Measurements from ENCODE around the gene CBLC. TPM values are rescaled to one million over a fixed set of nuclear protein-coding genes. Genes with fewer than 3 reads are reported as not detected.

CBLC gene
- total RNA-seq, 4 donors from 2014 or later: 0.49 TPM; not detected in 3

DNA sequence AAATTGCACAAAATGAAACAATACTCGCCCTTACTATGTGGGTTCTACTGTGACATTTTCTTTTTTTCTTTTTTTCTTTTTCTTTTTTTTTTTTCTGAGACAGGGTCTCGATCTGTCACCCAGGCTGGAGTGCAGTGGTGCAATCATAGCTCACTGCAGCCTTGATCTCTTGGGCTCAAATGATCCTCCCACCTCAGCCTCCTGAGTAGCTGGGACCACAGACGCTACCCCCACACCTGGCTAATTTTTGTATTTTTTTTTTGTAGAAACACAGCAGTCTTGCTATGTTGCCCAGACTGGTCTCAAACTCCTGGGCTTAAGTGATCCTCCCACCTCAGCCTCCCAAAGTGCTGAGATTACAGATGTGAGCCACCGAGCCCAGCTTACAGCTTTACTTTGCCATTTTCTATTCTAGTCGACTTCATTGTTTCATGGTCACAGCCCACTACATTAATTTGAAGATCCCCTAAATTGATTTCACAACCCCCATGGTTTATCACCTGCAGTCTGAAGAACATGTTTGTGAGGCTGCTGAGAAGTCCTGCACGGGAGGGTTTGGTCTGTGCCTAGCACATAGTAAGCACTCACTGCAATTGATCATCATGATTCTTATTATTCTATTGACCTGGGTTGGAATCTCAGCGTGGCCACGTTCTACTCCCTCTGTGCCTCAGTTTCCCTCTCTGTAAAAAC is 25.4 kb upstream of the CBLC start:
- Histone ChIP-seq H3K27me3 (no peaks in the 10 kb centered on the region), H3K4me1 (peaks cover 64 to 66% of the 10 kb centered on the region in 2 donors), H3K36me3 (peaks cover 0 to 16% of the 10 kb centered on the region in 2 donors), H3K27ac (peak overlapping the region in 3 of 4 donors; percentile 91 to 96 (median 92)), H3K9me3 (no peaks in the 10 kb centered on the region), H3K4me3 (peak overlapping the region in 3 of 4 donors; percentile 48 to 67 (median 54))
- no peak for DNase-seq
- intact Hi-C loops (cut with DNase I; ENCODE audit: low total_unique reads) (no loop called here), in situ Hi-C loops (cut with MboI; ENCODE audit: low sequenced_read_pairs in 4 of 4) (no loop called here)
- TF ChIP-seq, protein P1, sequence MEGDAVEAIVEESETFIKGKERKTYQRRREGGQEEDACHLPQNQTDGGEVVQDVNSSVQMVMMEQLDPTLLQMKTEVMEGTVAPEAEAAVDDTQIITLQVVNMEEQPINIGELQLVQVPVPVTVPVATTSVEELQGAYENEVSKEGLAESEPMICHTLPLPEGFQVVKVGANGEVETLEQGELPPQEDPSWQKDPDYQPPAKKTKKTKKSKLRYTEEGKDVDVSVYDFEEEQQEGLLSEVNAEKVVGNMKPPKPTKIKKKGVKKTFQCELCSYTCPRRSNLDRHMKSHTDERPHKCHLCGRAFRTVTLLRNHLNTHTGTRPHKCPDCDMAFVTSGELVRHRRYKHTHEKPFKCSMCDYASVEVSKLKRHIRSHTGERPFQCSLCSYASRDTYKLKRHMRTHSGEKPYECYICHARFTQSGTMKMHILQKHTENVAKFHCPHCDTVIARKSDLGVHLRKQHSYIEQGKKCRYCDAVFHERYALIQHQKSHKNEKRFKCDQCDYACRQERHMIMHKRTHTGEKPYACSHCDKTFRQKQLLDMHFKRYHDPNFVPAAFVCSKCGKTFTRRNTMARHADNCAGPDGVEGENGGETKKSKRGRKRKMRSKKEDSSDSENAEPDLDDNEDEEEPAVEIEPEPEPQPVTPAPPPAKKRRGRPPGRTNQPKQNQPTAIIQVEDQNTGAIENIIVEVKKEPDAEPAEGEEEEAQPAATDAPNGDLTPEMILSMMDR (IDR thresholded peaks at IDR 0.05 in 4 of 5, conservative IDR thresholded peaks at IDR 0.05 in 1 of 5): no peak
- TF ChIP-seq POLR2A (IDR thresholded peaks at IDR 0.05): no peak
- no peak for ATAC-seq

DNA sequence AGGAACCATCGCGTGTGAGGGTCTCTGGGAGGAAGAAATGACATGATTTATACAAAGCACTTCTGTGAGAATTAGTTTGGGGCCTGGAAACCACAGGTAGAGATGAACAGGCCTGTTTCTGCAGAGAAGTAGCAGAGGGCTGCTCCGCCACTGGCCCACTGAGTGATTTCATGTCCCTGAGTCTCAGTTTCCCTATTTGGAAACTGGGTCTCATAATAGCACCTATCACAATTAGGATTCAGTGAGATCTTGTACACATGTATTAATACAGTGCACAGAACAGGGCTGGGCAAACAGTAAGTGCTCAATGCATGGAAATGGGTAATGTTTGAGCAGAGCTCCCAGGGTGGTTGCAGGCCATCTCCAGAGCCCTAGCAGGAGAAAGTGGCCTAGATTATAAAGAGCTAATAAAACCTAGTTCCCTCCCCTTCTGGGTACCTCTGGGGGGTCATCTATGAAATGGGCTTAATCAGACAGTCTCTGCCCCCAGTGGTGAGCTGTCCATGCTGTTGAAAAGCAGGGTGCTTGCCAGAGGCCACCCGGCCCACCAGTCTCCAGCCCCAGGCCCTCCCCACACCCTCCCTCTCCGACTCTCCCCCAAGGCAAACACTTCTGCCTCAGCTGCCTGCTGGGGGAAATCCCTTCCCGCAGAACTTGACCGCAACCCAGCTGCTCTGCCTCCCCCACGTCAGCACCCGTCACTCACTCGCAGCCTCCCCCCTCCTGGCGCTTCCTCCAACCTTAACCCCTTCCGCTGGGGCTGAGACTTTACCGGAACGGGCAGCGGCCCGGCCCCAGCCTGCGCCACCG is 24.7 kb upstream of the CBLC start:
- intact Hi-C loops (cut with DNase I; ENCODE audit: low total_unique reads): no loop called here
- Histone ChIP-seq H3K9me3 (no peaks in the 10 kb centered on the region), H3K27me3 (no peaks in the 10 kb centered on the region), H3K4me1 (peaks cover 66 to 70% of the 10 kb centered on the region in 2 donors), H3K27ac (peak overlapping the region; percentile 86 to 96 (median 92)), H3K36me3 (peaks cover 0 to 16% of the 10 kb centered on the region in 2 donors), H3K4me3 (peak overlapping the region; percentile 48 to 67 (median 54))
- in situ Hi-C loops (cut with MboI; ENCODE audit: low sequenced_read_pairs in 4 of 4): no loop called here
- ATAC-seq (peak; percentile 47 to 58), DNase-seq (peak; percentile 79 to 88)
- peak; percentile 41 to 52 for TF ChIP-seq POLR2A (IDR thresholded peaks at IDR 0.05)
- TF ChIP-seq, protein P1 (IDR thresholded peaks at IDR 0.05 in 4 of 5, conservative IDR thresholded peaks at IDR 0.05 in 1 of 5): no peak

DNA sequence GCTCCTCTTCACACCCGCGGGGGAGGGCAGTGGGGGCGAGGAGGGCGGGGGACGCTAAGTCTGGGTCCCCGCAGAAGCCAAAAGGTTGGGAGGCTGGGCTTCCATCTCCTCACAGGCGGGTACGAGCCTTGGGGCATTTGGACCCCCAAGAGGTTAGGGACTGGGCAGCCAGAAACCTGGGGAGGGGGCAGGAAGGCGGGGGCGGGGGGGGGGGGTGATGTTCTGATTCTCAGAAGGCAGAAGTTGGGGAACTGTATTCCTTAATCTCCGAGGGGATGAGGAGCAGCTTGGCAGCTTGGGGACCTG is 24.1 kb upstream of the CBLC start:
- Histone ChIP-seq H3K27ac (peak overlapping the region; percentile 86 to 96 (median 92)), H3K27me3 (no peaks in the 10 kb centered on the region), H3K4me1 (peaks cover 70% of the 10 kb centered on the region in 2 donors), H3K4me3 (peak overlapping the region; percentile 48 to 67 (median 54)), H3K9me3 (no peaks in the 10 kb centered on the region), H3K36me3 (peaks cover 0 to 21% of the 10 kb centered on the region in 2 donors)
- intact Hi-C loops (cut with DNase I; ENCODE audit: low total_unique reads): no loop called here
- in situ Hi-C loops (cut with MboI; ENCODE audit: low sequenced_read_pairs in 4 of 4): no loop called here
- TF ChIP-seq, protein P1 (IDR thresholded peaks at IDR 0.05 in 4 of 5, conservative IDR thresholded peaks at IDR 0.05 in 1 of 5): no peak
- no peak for TF ChIP-seq POLR2A (IDR thresholded peaks at IDR 0.05)
- no peak for ATAC-seq
- DNase-seq: no peak

DNA sequence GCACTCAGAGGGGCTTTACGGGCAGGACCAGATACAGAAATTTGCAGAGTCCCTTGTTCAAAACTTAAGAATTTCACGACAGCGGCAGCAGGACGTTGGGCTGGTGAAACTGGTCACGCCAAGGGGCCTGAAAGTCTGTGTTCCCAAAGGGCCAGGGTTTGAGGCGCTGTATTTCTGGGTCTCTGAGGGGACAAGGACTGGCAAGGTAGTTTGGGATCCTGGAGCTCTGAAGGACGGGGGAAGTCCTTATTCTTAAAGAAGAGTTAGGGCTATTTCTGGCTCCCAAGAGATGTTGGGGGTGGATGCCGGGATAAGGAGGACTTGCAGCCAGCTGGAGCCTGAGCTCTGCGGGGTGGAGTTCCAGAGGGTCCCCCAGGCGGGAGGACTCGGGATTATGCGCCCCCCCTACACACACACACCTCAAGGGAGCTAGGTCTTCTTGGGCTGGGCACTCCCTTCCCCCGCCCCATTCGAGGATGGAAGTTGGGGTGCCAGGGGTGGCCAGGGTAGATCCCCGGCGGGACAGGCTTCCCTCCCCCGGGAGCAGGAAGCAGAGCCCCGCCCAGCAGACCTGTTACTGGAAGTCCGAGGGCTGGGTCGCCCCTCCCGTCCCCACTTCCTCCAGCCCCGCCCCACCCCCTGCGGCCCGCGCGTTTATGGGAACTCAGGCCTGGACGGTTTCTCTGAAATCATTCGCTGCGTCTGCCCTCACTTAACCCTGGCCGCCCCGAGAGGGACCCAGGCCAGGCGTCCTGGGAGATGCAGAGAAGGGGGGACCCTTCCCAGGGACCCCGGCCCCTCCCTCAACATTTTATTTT is 23.5 kb upstream of the CBLC start:
- ATAC-seq: peak; percentile 32 to 58
- H3K4me3 ChIP-seq: peak overlapping the region; percentile 48 to 67 (median 54)
- peak; percentile 63 to 80 for TF ChIP-seq POLR2A (IDR thresholded peaks at IDR 0.05)
- TF ChIP-seq, protein P1 (IDR thresholded peaks at IDR 0.05 in 4 of 5, conservative IDR thresholded peaks at IDR 0.05 in 1 of 5): no peak
- H3K4me1 ChIP-seq: peaks cover 69 to 72% of the 10 kb centered on the region in 2 donors
- peaks cover 0 to 25% of the 10 kb centered on the region in 2 donors for H3K36me3 ChIP-seq
- no peaks in the 10 kb centered on the region for H3K27me3 ChIP-seq
- peak overlapping the region; percentile 86 to 96 (median 92) for H3K27ac ChIP-seq
- intact Hi-C loops (cut with DNase I; ENCODE audit: low total_unique reads): no loop called here
- H3K9me3 ChIP-seq: no peaks in the 10 kb centered on the region
- in situ Hi-C loops (cut with MboI; ENCODE audit: low sequenced_read_pairs in 4 of 4): no loop called here
- peak; percentile 84 to 89 for DNase-seq

Measured in gastrocnemius medialis (tissue), 4 donors.